H1 (cell line): ENCODE results near the gene RECK. TPM values are rescaled to one million over a fixed set of nuclear protein-coding genes. Genes with fewer than 3 reads are reported as not detected.

ENCODE experiments used
- CTCF ChIA-PET: fragments of 300-600 bp; sonication (Branson Sonifier 250); formaldehyde crosslinking; loops from one replicate; lab custom pipeline; 2021; ENCODE audit not compliant: partially characterized antibody; lab: Charles Lee
- POLR2A ChIA-PET: fragments of 300-600 bp; sonication (Branson Sonifier 250); formaldehyde crosslinking; loops from one replicate; lab custom pipeline; 2021; ENCODE audit warnings: inconsistent platforms; ENCODE audit not compliant: partially characterized antibody; lab: Charles Lee
- DNase-seq, 2 experiments: peaks; one replicate each; pipeline versions ENCODE4 v3.0.0 to v3.0.0-alpha.2; 2010 to 2022; ENCODE audit warnings: low spot score in 2 of 2, low read depth in 1 of 2, mixed read lengths in 1 of 2
- FAIRE-seq: peaks from 2 replicates; lab custom pipeline; 2011; peaks lifted over from hg19 to GRCh38; lab: Jason Lieb, UNC
- H2AFZ ChIP-seq: 2 replicates; pipeline ENCODE4 v1.8.1; 2012; ENCODE audit warnings: low read length, inconsistent platforms
- H2AK5ac ChIP-seq: 2 replicates; pipeline ENCODE4 v1.6.1; 2013; ENCODE audit warnings: low read depth, low read length
- H2BK120ac ChIP-seq: replicated peaks from 2 replicates; pipeline ENCODE3; 2013; ENCODE audit warnings: low read depth, low read length, inconsistent platforms
- H2BK12ac ChIP-seq: 2 replicates; pipeline ENCODE4 v1.6.1; 2013; ENCODE audit warnings: low read depth, low read length
- H2BK15ac ChIP-seq: 2 replicates; pipeline ENCODE4 v1.6.1; 2013; ENCODE audit warnings: low read length
- H2BK20ac ChIP-seq: 2 replicates; pipeline ENCODE4 v1.6.1; 2013; ENCODE audit warnings: low read length
- H2BK5ac ChIP-seq: 2 replicates; pipeline ENCODE4 v1.6.1; 2013; ENCODE audit warnings: low read depth, low read length
- H3K14ac ChIP-seq: 2 replicates; pipeline ENCODE4 v1.6.1; 2013; ENCODE audit warnings: inconsistent platforms; ENCODE audit not compliant: insufficient read length
- H3K18ac ChIP-seq: 2 replicates; pipeline ENCODE4 v1.6.1; 2013; ENCODE audit warnings: low read length; ENCODE audit errors: extremely low read depth
- H3K23ac ChIP-seq: 2 replicates; pipeline ENCODE4 v1.6.1; 2013; ENCODE audit warnings: inconsistent platforms; ENCODE audit not compliant: insufficient read length
- H3K23me2 ChIP-seq: 2 replicates; pipeline ENCODE4 v1.6.1; 2013; ENCODE audit warnings: low read depth, low read length
- H3K27ac ChIP-seq: 2 replicates; pipeline ENCODE4 v1.6.1; 2011; ENCODE audit warnings: low read depth, low read length, inconsistent platforms
- H3K27me3 ChIP-seq, 4 experiments: replicated peaks in 1 of 4; 1 replicate in 1 of 4; 2 replicates in 3 of 4; pipeline versions ENCODE4 v1.6.1 to v1.8.1; 2011 to 2013; ENCODE audit warnings: low read length in 3 of 4, mild to moderate bottlenecking in 3 of 4, inconsistent platforms in 2 of 4, mixed read lengths in 2 of 4, moderate library complexity in 1 of 4; ENCODE audit not compliant: control insufficient read depth in 3 of 4, insufficient read depth in 3 of 4; ENCODE audit errors: extremely low read depth in 1 of 4
- H3K36me3 ChIP-seq, 4 experiments: 2 replicates each; pipeline versions ENCODE4 v1.6.1 to v1.8.1; 2011 to 2013; ENCODE audit warnings: mild to moderate bottlenecking in 4 of 4, low read length in 3 of 4, moderate library complexity in 2 of 4, control low read depth in 1 of 4, inconsistent platforms in 1 of 4; ENCODE audit not compliant: insufficient read depth in 4 of 4, control insufficient read depth in 2 of 4
- H3K4ac ChIP-seq: replicated peaks from 2 replicates; pipeline ENCODE3; 2013; ENCODE audit warnings: low read length, low read depth, mixed read lengths, inconsistent platforms; ENCODE audit not compliant: insufficient read length
- H3K4me1 ChIP-seq, 4 experiments: replicated peaks in 1 of 4; 1 replicate in 1 of 4; 2 replicates in 3 of 4; pipeline versions ENCODE4 v1.6.1 to v1.8.1; 2011 to 2013; ENCODE audit warnings: low read length in 3 of 4, inconsistent platforms in 2 of 4, mixed read lengths in 1 of 4; ENCODE audit not compliant: insufficient read depth in 4 of 4, control insufficient read depth in 3 of 4
- H3K4me2 ChIP-seq, 2 experiments: 2 replicates each; pipeline versions ENCODE4 v1.6.1 to v1.8.1; 2011 to 2013; ENCODE audit warnings: low read depth in 2 of 2, low read length in 2 of 2, control low read depth in 1 of 2, inconsistent platforms in 1 of 2, mild to moderate bottlenecking in 1 of 2; ENCODE audit not compliant: insufficient read depth in 1 of 2
- H3K4me3 ChIP-seq, 4 experiments: fragments of 200-600, 300-600 bp in 1 of 4; sonication (generic), shearing (Covaris generic), sonication (Bioruptor Twin) in 1 of 4; 2 replicates each; pipeline versions ENCODE4 v1.5.1 to v1.8.1; 2011 to 2016; ENCODE audit warnings: low read length in 4 of 4, low read depth in 3 of 4, control low read depth in 2 of 4, inconsistent platforms in 2 of 4, mild to moderate bottlenecking in 2 of 4, mixed read lengths in 1 of 4, moderate library complexity in 1 of 4; ENCODE audit not compliant: insufficient read depth in 2 of 4; ENCODE audit errors: extremely low read depth in 1 of 4
- H3K56ac ChIP-seq: replicated peaks from 2 replicates; pipeline ENCODE3; 2013; ENCODE audit warnings: low read depth, mild to moderate bottlenecking, mixed read lengths, low read length, inconsistent platforms; ENCODE audit not compliant: insufficient read length
- H3K79me1 ChIP-seq: 2 replicates; pipeline ENCODE4 v1.6.1; 2013; ENCODE audit warnings: low read depth, low read length, control low read depth
- H3K79me2 ChIP-seq, 2 experiments: 2 replicates each; pipeline versions ENCODE4 v1.6.1 to v1.8.1; 2012 to 2013; ENCODE audit warnings: low read length in 2 of 2, mild to moderate bottlenecking in 2 of 2, inconsistent platforms in 1 of 2; ENCODE audit not compliant: insufficient read depth in 2 of 2, control insufficient read depth in 1 of 2
- H3K9ac ChIP-seq, 4 experiments: replicated peaks in 1 of 4; 1 replicate in 1 of 4; 2 replicates in 3 of 4; pipeline versions ENCODE4 v1.6.1 to v1.8.1; 2011 to 2013; ENCODE audit warnings: low read depth in 3 of 4, low read length in 3 of 4, control low read depth in 2 of 4, mild to moderate bottlenecking in 2 of 4, moderate library complexity in 2 of 4, inconsistent platforms in 1 of 4; ENCODE audit errors: extremely low read depth in 1 of 4
- H3K9me3 ChIP-seq, 2 experiments: 2 replicates each; pipeline versions ENCODE4 v1.6.1 to v1.8.1; 2012 to 2013; ENCODE audit warnings: mild to moderate bottlenecking in 2 of 2, moderate library complexity in 2 of 2, control low read depth in 1 of 2, inconsistent platforms in 1 of 2, low read depth in 1 of 2, low read length in 1 of 2, mixed read lengths in 1 of 2; ENCODE audit not compliant: insufficient read depth in 2 of 2
- H4K20me1 ChIP-seq, 2 experiments: replicated peaks in 1 of 2; 2 replicates each; pipeline versions ENCODE3 to v1.8.1; 2011 to 2013; ENCODE audit warnings: inconsistent platforms in 2 of 2, low read length in 2 of 2, mild to moderate bottlenecking in 1 of 2; ENCODE audit not compliant: insufficient read depth in 2 of 2, control insufficient read depth in 1 of 2
- H4K5ac ChIP-seq: 2 replicates; pipeline ENCODE4 v1.6.1; 2013; ENCODE audit warnings: low read length, low read depth, mixed read lengths, inconsistent platforms; ENCODE audit not compliant: insufficient read length
- H4K8ac ChIP-seq: 2 replicates; pipeline ENCODE4 v1.8.0; 2013; ENCODE audit warnings: mild to moderate bottlenecking, moderate library complexity, low read length, inconsistent platforms; ENCODE audit not compliant: insufficient read depth; ENCODE audit errors: extremely low read depth
- H4K91ac ChIP-seq: replicated peaks from 2 replicates; pipeline ENCODE3; 2013; ENCODE audit warnings: low read length, mixed read lengths, inconsistent platforms; ENCODE audit not compliant: insufficient read length
- ATF2 ChIP-seq: IDR thresholded peaks from 2 replicates; pipeline ENCODE4 v1.6.1; 2012; ENCODE audit warnings: low read length, inconsistent platforms
- CTBP2 ChIP-seq: IDR thresholded peaks from 2 replicates; pipeline ENCODE4 v1.7.0; 2011; ENCODE audit warnings: borderline replicate concordance, mild to moderate bottlenecking, moderate library complexity, mixed read lengths, low read length; ENCODE audit not compliant: insufficient read depth, insufficient read length
- EGR1 ChIP-seq: IDR thresholded peaks from 2 replicates; pipeline ENCODE4 v1.6.1; 2011; ENCODE audit warnings: low read depth, low read length, borderline replicate concordance
- GTF2F1 ChIP-seq: IDR thresholded peaks from 2 replicates; pipeline ENCODE4 v1.6.1; 2012; ENCODE audit warnings: low read depth, low read length, improper control_type of control experiment, borderline replicate concordance
- RBBP5 ChIP-seq: IDR thresholded peaks from 2 replicates; pipeline ENCODE4 v1.7.1; 2012; ENCODE audit warnings: low read depth, mild to moderate bottlenecking, inconsistent platforms, low read length, moderate library complexity, borderline replicate concordance
- SIN3A ChIP-seq, 2 experiments: IDR thresholded peaks in 1 of 2; conservative IDR thresholded peaks in 1 of 2; 2 replicates each; pipeline ENCODE4 v1.6.1; 2011 to 2012; ENCODE audit warnings: low read length in 2 of 2, improper control_type of control experiment in 1 of 2, low read depth in 1 of 2, mild to moderate bottlenecking in 1 of 2
- USF2 ChIP-seq: IDR thresholded peaks from 2 replicates; pipeline ENCODE4 v1.6.1; 2011; ENCODE audit warnings: low read length, improper control_type of control experiment
- WGBS, 2 experiments: shearing (Covaris generic) in 1 of 2; methylation state at CpG; one replicate each; pipeline versions ENCODE4 v1.1.6 to v1.1.7; 2013 to 2015; ENCODE audit warnings: low lambda C conversion rate in 2 of 2, mixed read lengths in 2 of 2, inconsistent platforms in 1 of 2, low coverage in 1 of 2, missing lambda C conversion rate in 1 of 2; ENCODE audit not compliant: insufficient replicate concordance in 2 of 2, insufficient coverage in 1 of 2, insufficient read length in 1 of 2; ENCODE audit errors: extremely low coverage in 1 of 2, missing lambda C conversion rate in 1 of 2; 5-methylcytosine and 5-hydroxymethylcytosine counted together
- polyA plus RNA-seq, 7 experiments: library from polyadenylated mRNA; depleted of rRNA in 3 of 7; stranded (reverse) in 5 of 7; unstranded in 2 of 7; fragments of >200 nt in 5 of 7; fragments of 200-250 nt in 2 of 7; gene quantifications; 1 replicate in 5 of 7; 2 replicates in 1 of 7; 4 replicates in 1 of 7; pipeline versions ENCODE4 v1.2.1 to v1.2.3, GENCODE V29; 2011 to 2013; ENCODE audit warnings: missing spikeins in 2 of 7, mixed read lengths in 2 of 7
- total RNA-seq: library from RNA; stranded (reverse); fragmentation: NEBNext Ultra II Directional; extraction: Animal tissue kit (Norgen Biotek cat#: 25700); gene quantifications from 2 replicates; pipeline ENCODE4 v1.2.1, GENCODE V29; 2021

RECK gene
- total and polyA plus RNA-seq, 2 of the 8 experiments (the other 6 are each of a cell fraction or from before 2014, with no cell fraction given) = 5.4 to 9.8 TPM

DNA sequence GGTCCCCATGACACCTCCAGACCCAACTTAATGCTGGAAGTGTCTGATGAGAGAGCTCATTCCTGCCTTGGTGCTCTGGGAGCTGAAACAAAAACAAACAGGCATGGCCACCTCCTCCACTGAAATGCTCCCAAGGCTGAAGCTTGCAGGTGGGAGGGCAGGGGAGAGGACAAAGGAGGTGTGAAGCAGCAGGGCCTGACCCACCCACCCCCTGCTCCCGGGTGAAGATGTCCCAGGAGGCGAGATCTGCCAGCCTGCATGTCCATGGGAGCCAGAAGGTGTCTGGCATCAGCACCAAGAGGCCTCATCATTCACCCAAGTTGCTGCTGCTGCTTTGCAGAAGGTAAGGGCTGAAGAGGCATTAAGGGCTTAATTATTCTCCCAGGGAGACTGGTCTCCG lies 128.3 kb downstream of the RECK start:
- H3K79me1 ChIP-seq = no peaks in the 10 kb centered on the region
- H3K36me3 ChIP-seq = no peaks in the 10 kb centered on the region
- no peak overlapping the region for H4K8ac ChIP-seq
- DNase-seq (no peak), FAIRE-seq (no peak)
- no peak overlapping the region for H4K5ac ChIP-seq
- peak overlapping the region; percentile 93; the same call in 1 of the 2 replicates for H2BK5ac ChIP-seq
- H3K79me2 ChIP-seq = no peaks in the 10 kb centered on the region
- H3K23ac ChIP-seq = no peak overlapping the region
- WGBS, 2 experiments = 88% methylated on average over 3 of the region's 3 CpGs; no CpG with 5 or more reads in 1 of the 2 experiments
- no peak overlapping the region for H3K4me3 ChIP-seq
- no peak overlapping the region for H3K4ac ChIP-seq
- no peak overlapping the region for H3K14ac ChIP-seq
- no peaks in the 10 kb centered on the region for H4K20me1 ChIP-seq
- TF ChIP-seq USF2 = no peak
- TF ChIP-seq GTF2F1 = no peak
- no peak for TF ChIP-seq SIN3A (conservative IDR thresholded peaks at IDR 0.05 in 1 of 2, IDR thresholded peaks at IDR 0.05 in 1 of 2; ENCODE audit: low read depth in 1 of 2, low read length in 2 of 2)
- TF ChIP-seq ATF2 = no peak
- TF ChIP-seq RBBP5 = no peak
- no peak for TF ChIP-seq EGR1
- no peak for TF ChIP-seq CTBP2
- ChIA-PET POLR2A (interaction anchor here (1.0 to 4.4 kb wide), 8 partner anchors 15 to 64 kb away, joined by 3 to 25 read pairs (median 9); partner anchors contain the start of genes CLTA and GLIPR2), CTCF (interaction anchor here (0.6 to 10.2 kb wide), 18 partner anchors 8 to 157 kb away, joined by 3 to 153 read pairs (median 8); partner anchors contain the start of genes CLTA and GLIPR2)
- H4K91ac ChIP-seq = no peak overlapping the region
- no peak overlapping the region; the same call in 1 of the 2 replicates for H3K18ac ChIP-seq
- no peak overlapping the region for H3K9ac ChIP-seq
- peaks cover 11 to 25% (median 17%) of the 10 kb centered on the region in 4 experiments for H3K4me1 ChIP-seq
- 0 out of 2 replicates have a peak overlapping the region, but pooled peaks have one; percentile 4 for H2BK20ac ChIP-seq
- 0 out of 2 replicates have a peak overlapping the region, but pooled peaks have one; percentile 21 for H2AFZ ChIP-seq
- H3K4me2 ChIP-seq = no peak overlapping the region
- no peak overlapping the region for H2AK5ac ChIP-seq
- H2BK15ac ChIP-seq = no peak overlapping the region; the same call in 1 of the 2 replicates
- H3K23me2 ChIP-seq = peaks cover 2% of the 10 kb centered on the region; the same call in 1 of the 2 replicates
- H3K27me3 ChIP-seq = no peaks in the 10 kb centered on the region
- H2BK120ac ChIP-seq = peak overlapping the region; percentile 39
- H3K9me3 ChIP-seq = no peaks in the 10 kb centered on the region
- H3K56ac ChIP-seq = no peak overlapping the region
- peak overlapping the region; percentile 53; the same call in 1 of the 2 replicates for H2BK12ac ChIP-seq
- H3K27ac ChIP-seq = no peak overlapping the region
